Measurements from ENCODE around the gene ZSWIM3. TPM values are rescaled to one million over a fixed set of nuclear protein-coding genes. Genes with fewer than 3 reads are reported as not detected.

The ZSWIM3 gene
- total and polyA plus RNA-seq, 7 donors = 1.7 to 3.5 (median 2.9) TPM

GRCh38 chr20:45893831-45894230, 36.4 kb downstream of the ZSWIM3 start:
- H3K27me3 ChIP-seq = no peaks in the 10 kb centered on the region
- TF ChIP-seq POLR2AphosphoS5 (IDR thresholded peaks at IDR 0.05) (no peak), EP300 (IDR thresholded peaks at IDR 0.05) (no peak), CTCF (IDR thresholded peaks at IDR 0.05) (no peak), POLR2A (IDR thresholded peaks at IDR 0.05) (no peak)
- no peak for DNase-seq
- peaks cover 0 to 40% (median 29%) of the 10 kb centered on the region in 4 donors for H3K4me1 ChIP-seq
- intact Hi-C loops (cut with DNase I) = loop anchor here (5.0 kb wide), 1 partner anchor 62 kb away; the partner anchor contains the start of gene SNX21
- peaks cover 17 to 66% (median 31%) of the 10 kb centered on the region in 4 donors for H3K36me3 ChIP-seq
- no peaks in the 10 kb centered on the region for H3K9me3 ChIP-seq
- no peak overlapping the region for H3K27ac ChIP-seq
- 93 to 94% methylated on average over 4 of the region's 4 CpGs for WGBS, 2 donors
- no peak overlapping the region for H3K4me3 ChIP-seq

GRCh38 chr20:45894797-45895196, 37.4 kb downstream of the ZSWIM3 start:
- Histone ChIP-seq H3K36me3 (peaks cover 17 to 75% (median 31%) of the 10 kb centered on the region in 4 donors), H3K27ac (no peak overlapping the region), H3K9me3 (no peaks in the 10 kb centered on the region), H3K4me1 (peaks cover 0 to 32% (median 20%) of the 10 kb centered on the region in 4 donors), H3K4me3 (no peak overlapping the region), H3K27me3 (no peaks in the 10 kb centered on the region)
- no peak for DNase-seq
- intact Hi-C loops (cut with DNase I) = loop anchor here (5.0 kb wide), 1 partner anchor 62 kb away; the partner anchor contains the start of gene SNX21
- WGBS, 2 donors = 78 to 90% methylated on average over 12 of the region's 12 CpGs
- TF ChIP-seq POLR2A (IDR thresholded peaks at IDR 0.05) = no peak
- no peak for TF ChIP-seq CTCF (IDR thresholded peaks at IDR 0.05)
- TF ChIP-seq POLR2AphosphoS5 (IDR thresholded peaks at IDR 0.05) = no peak
- no peak for TF ChIP-seq EP300 (IDR thresholded peaks at IDR 0.05)

- intact Hi-C loops (cut with DNase I) = no loop called here
- no peak overlapping the region for H3K4me3 ChIP-seq
- DNase-seq = no peak
- peaks cover 0 to 17% (median 11%) of the 10 kb centered on the region in 4 donors for H3K4me1 ChIP-seq
- TF ChIP-seq CTCF (IDR thresholded peaks at IDR 0.05) (no peak), EP300 (IDR thresholded peaks at IDR 0.05) (no peak), POLR2AphosphoS5 (IDR thresholded peaks at IDR 0.05) (no peak), POLR2A (IDR thresholded peaks at IDR 0.05) (no peak)
- no peaks in the 10 kb centered on the region for H3K9me3 ChIP-seq
- H3K36me3 ChIP-seq = peaks cover 17 to 88% (median 31%) of the 10 kb centered on the region in 4 donors
- H3K27ac ChIP-seq = no peak overlapping the region
- WGBS, 2 donors = 93 to 94% methylated on average over 14 of the region's 14 CpGs
- no peaks in the 10 kb centered on the region for H3K27me3 ChIP-seq
These were observed 39.3 kb downstream of the ZSWIM3 start for GRCh38 chr20:45896641-45897161.

GRCh38 chr20:45897289-45897688, 39.9 kb downstream of the ZSWIM3 start:
- peaks cover 17 to 91% (median 31%) of the 10 kb centered on the region in 4 donors for H3K36me3 ChIP-seq
- H3K4me3 ChIP-seq = no peak overlapping the region
- H3K9me3 ChIP-seq = no peaks in the 10 kb centered on the region
- intact Hi-C loops (cut with DNase I) = no loop called here
- H3K27me3 ChIP-seq = no peaks in the 10 kb centered on the region
- TF ChIP-seq POLR2AphosphoS5 (IDR thresholded peaks at IDR 0.05) (no peak), POLR2A (IDR thresholded peaks at IDR 0.05) (no peak), EP300 (IDR thresholded peaks at IDR 0.05) (no peak), CTCF (IDR thresholded peaks at IDR 0.05) (no peak)
- WGBS, 2 donors = 85 to 87% methylated on average over 2 of the region's 2 CpGs
- H3K4me1 ChIP-seq = peaks cover 0 to 11% (median 6%) of the 10 kb centered on the region in 4 donors
- no peak for DNase-seq
- H3K27ac ChIP-seq = no peak overlapping the region
